DMS153 treated with DMSO at 0.1 percent for 48 hours (cell line): Measurements from ENCODE around the gene EDDM13.
"Not testable (repeated sequence)": the region's sequence is repeated elsewhere in the genome, so short reads cannot be mapped to it uniquely, and the experiment has no call there.

ENCODE experiments used
- DNase-seq: peaks from one replicate; lab custom pipeline; 2025; ENCODE audit not compliant: unreplicated experiment; lab: John Stamatoyannopoulos, UW

EDDM13 gene

DNA sequence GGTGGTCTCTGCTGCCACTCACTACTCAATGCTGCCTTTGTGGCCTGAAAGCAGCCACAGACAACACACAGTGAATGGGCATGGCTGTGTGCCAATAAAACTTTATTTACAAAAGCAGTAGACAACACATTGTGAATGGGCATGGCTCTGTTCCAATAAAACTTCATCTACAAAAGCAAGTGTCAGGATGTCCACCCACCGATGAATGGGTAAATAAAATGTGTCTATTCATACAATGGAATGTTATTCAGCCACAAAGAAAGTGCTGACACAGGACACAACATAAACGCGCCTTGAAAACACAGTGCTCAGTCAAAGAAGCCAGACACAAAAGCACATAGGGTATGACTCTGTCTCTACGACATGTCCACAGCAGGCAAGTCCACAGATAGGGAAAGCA lies 22.0 kb downstream of the EDDM13 start:
- peak; percentile 52 for DNase-seq

DNA sequence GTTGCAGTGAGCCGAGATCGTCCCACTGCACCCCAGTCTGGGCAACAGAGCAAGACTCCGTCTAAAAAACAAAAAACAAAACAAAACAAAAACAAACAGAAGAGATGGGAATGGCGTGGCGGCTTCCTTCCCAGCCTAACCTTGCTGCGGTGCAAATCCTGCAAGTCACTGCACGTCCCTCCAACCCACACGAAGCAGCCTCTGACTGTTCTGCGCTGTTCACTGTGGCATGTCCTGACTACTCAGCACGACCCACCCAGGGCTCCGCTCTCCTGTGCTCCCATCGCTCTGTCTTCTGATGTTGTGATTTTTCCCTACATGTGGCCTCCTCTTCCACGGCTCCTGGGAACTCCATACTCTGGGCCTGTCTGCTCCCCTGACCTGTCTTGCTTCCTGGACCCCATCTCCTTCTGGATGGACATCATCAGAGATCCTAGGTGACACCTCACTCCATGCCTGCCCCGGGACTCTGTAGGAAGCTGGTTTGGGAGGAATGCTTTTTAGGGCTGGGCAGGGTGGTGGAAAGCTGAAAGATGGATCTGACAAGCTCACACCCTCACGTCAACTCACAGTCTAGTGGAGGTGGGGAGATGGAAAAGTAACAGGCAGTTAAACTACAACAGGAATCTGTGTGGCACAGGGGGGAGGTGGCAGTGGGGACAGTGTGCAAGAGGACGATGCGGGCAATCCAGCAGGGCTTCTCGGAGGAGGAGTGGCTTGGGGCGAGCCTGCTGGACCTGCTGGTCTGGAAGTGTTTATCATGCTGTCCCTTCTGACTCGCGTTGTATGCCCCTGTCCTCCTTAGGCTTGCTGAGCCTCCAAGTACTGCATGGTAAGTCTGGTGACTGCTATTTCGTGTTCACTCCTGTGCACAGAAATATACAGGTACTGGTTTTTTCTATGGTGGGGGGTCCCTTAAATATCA lies 23.2 kb downstream of the EDDM13 start:
- DNase-seq, result no peak

- no peak for DNase-seq
These were observed 24.5 kb downstream of the EDDM13 start for GRCh38 chr19:56297010-56297409.

GRCh38 chr19:56299688-56300087 lies 27.1 kb downstream of the EDDM13 start:
- no peak for DNase-seq

DNA sequence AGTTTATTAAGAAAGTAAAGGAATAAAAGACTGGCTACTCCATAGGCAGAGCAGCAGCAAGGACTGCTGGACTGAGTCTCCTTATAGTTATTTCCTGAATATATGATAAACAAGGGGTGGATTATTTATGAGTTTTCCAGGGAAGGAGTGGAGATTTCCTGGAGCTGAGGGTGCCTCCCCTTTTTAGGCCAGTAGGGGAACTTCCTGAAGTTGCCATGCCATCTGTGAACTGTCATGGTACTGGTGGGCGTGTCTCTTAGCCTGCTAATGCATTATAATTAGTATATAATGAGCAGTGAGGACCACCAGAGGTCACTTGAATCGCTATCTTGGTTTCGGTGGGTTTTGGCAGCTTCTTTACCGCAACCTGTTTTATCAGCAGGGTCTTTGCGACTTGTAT lies 28.6 kb downstream of the EDDM13 start:
- no peak for DNase-seq

GRCh38 chr19:56301886-56302620 lies 29.5 kb downstream of the EDDM13 start:
- DNase-seq, result no peak

DNA sequence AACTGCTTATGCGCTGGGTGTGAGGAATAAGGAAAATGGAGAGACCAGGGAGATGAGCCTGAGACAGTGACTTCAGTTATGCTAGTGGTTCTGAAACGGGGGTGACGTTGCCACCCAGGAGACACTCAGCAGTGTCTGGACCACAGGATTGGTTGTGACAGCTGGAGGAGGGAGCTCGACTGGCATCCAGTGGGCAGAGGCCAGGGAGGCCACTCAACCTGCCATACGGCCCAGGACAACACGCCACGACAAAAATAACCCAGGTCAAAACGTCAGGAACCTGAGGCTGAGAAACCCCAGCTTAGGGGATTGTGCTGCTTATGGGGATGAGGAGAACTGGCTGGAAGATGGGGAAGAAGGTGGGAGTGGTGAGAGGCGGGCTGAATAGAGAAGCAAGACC lies 31.7 kb downstream of the EDDM13 start:
- DNase-seq, result no peak

- DNase-seq, result no peak
These were observed 33.5 kb downstream of the EDDM13 start for GRCh38 chr19:56306016-56306415.

DNA sequence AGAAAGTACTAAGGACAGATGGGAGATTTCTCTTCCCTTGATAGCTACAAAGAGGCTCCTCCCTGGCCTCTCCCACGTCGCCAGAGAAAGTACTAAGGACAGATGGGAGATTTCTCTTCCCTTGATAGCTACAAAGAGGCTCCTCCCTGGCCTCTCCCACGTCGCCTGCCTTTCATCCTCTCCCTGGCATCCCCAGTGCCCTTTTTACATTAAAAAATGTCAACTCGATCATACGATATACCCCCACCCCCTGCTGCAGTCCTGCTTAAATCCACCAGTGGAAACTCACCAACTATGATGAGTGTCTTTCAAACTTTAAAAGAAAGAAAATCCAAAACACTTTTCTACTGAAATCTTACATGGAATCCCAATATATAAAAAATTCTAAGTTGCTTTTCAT lies 34.5 kb downstream of the EDDM13 start:
- not testable (repeated sequence) for DNase-seq

DNA sequence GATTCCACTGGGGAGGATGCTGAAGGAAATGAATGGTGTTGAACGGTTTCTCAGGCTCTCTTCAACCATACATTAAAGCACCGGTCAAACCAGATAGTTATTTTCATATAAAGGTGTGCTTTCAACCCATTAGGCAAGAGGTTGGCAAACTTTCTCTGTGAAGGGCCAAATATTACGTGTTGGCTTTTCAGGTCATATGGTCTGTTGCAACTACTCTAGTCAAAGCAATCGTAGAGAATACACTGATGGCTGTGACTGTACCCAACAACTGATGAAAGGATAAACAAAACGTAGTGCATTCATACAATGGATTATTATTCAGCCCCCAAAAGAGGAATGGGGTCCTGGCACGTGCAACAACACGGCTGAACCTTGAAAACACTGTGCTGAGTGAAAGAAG lies 36.2 kb downstream of the EDDM13 start:
- DNase-seq, result no peak

DNA sequence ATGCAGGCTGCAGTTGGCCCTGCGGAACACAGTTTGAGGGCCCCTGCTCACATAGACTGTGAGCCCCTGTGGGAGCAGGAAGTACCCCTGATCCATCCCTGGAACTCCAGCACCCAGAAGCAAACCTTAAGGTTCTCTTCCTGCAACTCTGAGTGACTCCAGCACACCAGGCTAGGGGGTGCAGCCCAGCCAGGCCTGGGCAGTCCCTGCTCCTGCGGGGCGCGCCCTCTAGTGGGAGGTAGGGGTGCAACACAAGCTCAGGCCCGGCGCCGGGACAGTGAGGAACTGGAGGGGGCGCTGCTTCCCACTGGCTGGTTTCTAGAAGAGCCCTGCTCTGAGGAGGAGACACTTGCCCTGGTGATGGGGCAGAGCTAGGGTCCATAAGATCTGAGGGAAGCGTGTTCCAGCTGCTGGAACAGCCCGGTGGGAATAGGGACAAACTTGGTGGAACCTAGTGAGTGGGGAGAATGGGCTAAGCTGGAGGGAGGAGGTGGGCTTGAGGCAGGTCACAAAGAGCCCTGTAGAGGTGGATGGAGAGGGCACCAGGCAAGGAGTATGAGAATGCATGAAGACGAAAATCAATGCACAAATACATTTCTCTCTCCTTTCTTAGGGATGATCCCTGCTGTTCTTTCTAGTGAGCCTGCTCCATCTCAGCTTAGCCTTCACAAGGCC lies 37.1 kb downstream of the EDDM13 start:
- no peak for DNase-seq

GRCh38 chr19:56310462-56310861 lies 37.9 kb downstream of the EDDM13 start:
- no peak for DNase-seq

GRCh38 chr19:56312342-56312741 lies 39.8 kb downstream of the EDDM13 start:
- DNase-seq, result no peak

- no peak for DNase-seq
These were observed 40.5 kb downstream of the EDDM13 start for GRCh38 chr19:56312787-56313657.

DNA sequence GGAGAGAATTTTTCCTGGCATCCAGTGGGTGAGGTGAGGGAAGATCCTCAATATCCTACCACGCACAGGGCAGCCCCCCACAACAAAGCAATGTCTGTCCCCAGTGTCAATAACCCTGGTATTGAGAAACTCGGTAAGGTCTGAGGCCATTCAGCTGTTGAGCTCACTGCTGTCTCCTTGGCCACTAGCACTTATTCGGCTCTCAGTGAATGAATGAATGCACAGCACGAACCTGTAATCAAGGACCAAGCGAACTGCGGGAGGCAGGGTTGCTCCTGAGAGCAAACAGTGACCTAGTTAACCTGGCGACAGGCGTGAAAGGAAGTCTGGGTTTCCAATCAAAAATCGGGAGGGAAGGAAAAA lies 41.5 kb downstream of the EDDM13 start:
- no peak for DNase-seq

DNA sequence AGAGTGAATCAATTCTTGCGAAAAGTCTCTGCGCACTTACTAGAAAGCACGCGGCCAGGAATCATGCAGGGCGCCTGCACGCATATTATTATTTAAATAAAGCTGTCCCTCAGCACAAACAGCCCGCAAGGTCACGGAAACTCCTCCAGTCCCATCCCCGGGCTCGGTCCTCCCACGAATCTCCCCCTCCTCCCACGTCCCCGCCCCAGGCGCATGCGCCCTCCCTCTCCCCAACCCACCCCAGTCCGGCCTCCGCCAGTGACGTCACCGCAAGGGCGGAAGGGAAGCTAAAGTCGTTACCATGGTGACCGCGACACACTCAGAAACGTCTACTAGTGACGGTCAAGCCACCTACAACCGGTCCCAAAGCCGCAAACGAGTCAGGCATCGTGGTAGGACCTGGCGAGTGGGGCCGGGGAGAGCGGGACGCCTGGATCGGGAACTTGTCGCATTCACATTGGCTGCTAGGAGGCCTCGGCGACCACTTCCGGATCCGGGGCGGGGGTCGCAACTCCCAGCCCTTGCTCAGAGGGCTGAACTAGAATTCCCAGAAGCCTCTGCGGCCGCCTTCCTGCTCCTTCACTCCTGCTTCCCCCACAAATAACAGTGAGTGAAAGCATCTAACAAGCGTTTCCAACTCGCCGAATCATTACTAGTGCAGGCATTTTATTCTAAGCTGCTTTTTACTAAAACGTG lies 42.0 kb downstream of the EDDM13 start, which contains the start of gene ZSCAN5A:
ZSCAN5A (minus strand) TSS at position 459 of the 696 bp plus-strand sequence. CDS start 89,793 bp downstream, outside the sequence.
- DNase-seq, result peak; percentile 90

GRCh38 chr19:56315077-56315828 lies 42.7 kb downstream of the EDDM13 start:
- no peak for DNase-seq

DNA sequence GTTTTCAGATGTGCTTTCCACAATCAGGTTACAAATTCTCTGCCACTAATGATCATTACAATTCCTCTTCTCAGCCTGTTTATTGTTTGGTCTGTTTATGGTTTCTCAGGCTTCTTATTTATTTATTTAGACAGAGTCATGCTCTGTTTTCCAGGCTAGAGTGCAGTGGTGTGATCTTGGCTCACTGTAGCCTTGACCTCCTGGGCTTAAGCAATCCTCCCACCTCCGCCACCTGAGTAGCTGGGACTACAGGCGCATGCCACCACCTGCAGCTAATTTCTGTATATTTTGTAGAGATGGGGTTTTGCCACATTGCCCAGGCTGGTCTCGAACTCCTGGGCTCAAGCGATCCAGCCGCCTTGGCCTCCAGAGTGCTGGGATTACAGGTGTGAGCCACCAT lies 44.2 kb downstream of the EDDM13 start:
- no peak for DNase-seq

- DNase-seq, result no peak
These were observed 45.2 kb downstream of the EDDM13 start for GRCh38 chr19:56317749-56318148.
